ENCODE results near the gene ITM2B. TPM values are rescaled to one million over a fixed set of nuclear protein-coding genes. Genes with fewer than 3 reads are reported as not detected.
A peak's percentile ranks its signal among the peaks of the same experiment; 100 is the strongest.

The ITM2B gene
- total RNA-seq, 1 donor from 2014 or later = 791 TPM

DNA sequence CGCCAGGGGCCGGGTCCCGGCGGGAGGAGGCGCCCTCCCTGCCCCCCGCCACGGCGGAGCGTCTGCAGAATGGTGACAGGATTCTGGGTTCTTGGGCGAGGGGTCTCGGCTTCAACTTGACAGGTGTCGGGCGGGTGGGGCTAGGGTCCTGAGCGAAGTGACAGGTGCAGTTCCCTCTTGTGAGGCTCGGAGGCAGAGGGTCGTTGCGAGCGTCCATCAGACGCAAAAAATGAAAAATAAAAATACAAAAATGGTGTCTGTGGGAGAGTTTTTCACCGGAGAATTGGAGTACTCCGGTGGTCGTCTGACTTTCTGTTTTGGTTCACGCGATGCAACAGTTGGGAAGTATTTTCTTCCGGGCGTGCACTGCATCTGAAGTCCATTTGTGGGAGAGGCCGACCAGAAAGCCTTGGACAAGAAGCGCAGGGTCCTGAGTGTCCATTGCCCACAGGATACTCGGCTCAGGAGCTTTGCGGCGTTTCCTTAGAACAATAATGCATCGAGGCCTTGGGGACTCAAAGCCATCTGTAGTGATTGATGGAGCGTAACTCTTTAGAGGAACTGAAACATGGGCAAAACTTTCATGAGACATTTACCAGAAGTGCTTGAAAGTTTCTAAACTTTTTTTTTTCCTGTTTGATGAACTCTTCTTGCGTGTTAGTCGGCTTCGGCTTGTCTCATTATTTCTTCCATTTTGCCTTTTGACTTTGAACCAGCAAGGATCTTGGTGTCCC, 71.3 kb downstream of the ITM2B start:
- peak; percentile 14 for DNase-seq (ENCODE audit: low spot score)

DNA sequence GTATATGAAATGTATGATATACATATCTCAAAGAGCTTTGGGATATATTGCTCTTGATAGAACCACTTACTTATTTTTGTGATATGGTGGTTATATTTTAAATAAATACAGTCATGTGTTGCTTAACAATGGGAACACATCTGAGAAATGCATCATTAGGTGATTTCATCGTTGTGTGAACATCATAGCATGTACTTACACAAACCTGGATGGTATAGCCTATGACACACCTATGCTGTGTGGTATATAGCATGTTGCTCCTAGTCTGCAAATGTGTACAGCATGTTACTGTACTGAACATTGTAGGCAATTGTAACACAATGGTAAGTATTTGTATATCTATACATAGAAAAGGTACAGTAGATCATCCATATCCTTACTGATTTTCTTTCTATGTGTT, 78.2 kb downstream of the ITM2B start:
- no peak for DNase-seq (ENCODE audit: low spot score)

DNA sequence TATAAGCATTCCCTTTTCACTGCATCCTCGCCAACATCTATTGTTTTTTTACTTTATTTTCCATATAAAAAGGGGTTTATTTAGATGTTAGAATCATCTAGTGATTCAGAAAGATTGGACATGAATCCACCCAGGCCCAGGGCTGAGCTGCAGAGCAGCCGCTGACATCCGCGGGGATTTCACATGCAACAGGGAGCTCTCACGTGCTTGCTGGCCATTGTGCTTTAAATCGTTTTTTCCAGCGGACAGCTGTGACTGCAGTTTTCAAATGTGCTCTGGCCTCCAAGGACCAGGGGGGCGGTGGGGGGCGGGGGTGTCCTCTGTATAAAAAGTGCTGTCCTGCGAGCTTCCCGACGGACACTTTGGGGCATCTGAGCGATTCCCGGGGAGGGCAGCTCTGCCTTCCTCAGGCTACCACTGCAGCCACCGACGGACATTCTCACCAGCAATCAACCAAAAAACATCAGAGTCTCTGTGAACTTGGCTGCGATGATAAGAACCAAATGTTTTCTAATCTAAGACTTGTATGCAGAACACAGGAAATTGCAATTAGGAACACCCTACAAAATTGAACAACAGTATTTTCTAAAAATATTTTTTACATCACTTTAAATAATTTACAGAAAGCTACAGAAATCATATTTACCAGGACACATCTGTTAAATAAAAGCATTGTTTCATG, 83.1 kb downstream of the ITM2B start:
- no peak for DNase-seq (ENCODE audit: low spot score)

DNA sequence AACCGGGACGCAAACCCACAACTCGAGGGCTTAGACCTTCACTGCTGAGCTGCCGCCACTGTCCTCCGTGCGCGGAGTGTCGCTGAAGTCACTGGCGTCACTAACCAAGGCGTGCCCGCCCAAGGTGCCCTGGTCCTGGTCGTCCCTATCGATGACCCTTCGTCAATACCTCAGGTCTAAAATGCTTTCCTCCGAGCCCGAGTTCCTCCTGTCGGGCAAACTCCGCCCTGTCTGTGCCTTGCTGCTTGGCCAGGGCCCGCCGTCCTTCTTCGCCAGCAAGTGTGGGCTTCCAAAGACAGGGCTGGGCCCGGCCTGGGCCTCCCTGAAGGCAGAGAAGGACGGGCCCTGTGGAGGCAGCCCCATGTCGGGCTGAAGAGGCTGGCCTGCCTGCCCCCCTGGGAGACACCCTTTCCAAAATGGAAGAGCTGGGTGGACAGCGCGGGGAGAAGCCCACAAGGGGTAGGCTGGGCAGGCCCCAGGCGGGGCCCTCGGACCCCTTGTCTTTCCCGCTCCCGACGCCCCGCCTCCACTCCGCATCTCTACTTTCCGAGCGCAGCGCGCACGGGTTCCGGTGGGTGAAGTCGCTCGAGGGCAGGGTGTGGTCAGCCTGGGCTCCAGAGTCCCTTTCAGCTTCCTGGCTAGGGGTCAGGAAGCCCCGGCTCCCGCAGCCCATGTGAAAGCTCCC, 84.0 kb downstream of the ITM2B start:
- DNase-seq (ENCODE audit: low spot score) = no peak

DNA sequence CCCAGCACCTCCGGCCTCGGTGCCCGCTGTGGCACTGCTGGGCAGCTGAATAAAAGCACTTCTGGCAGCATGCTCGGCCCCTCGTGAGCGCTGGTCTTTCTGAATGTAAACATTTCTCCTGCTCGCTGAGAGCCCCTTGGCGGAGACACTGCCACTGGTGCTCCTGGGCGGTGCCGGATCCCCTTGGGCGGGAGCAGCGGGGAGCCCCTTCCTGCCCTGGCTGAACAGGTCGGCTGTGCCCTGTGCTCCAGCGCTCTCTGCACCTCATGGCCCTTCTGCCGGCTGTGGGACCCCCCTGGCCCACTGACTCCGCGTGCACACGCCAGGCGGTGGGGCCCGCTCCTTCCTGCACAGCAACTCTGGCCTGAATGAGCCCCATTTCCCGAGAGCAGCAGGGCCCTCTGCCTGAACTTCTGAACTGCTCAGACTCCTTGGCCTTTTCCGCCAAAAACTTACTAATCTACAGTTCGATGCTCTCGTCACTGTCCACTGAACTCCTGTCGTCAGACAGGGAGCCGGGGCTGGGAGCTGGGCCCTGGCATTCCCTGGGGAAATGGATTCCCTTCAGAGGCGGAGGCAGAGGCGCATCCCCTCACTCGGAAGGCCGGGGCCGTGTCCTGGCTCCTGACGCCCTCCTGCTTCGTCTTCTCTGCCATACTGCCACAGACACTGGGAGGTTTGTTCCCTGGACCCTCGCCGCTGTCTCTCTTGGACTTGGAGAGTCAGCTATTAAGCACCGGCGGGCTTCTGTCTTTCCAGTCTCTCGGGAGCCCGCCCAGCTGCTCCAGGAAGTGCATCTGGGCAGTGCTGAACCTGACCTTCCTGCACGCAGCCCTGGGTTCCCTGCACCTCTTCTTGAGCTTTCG, 84.7 kb downstream of the ITM2B start:
- DNase-seq (ENCODE audit: low spot score) = no peak

DNA sequence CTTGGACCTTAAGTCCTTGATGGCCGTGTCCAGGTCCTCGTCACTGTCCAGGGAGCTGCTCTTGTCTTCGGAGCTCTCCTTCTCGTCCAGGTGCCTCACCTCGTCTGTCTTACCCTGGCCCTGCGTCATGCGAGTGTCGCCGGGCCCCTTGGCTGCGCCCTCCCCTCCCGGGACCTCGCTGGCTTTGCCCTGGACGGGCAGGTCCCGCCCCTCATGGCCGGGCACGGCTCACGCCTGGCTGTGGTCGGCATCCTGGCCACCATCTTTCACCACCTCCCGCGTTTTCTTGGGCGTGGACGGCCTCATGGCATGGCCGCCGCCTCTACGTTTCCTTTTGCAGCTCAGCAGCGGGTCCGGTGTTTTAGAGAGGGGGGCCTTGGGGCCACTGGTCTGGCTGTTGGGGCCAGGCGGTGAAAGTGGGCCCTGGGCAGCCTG, 85.4 kb downstream of the ITM2B start:
- no peak for DNase-seq (ENCODE audit: low spot score)

DNA sequence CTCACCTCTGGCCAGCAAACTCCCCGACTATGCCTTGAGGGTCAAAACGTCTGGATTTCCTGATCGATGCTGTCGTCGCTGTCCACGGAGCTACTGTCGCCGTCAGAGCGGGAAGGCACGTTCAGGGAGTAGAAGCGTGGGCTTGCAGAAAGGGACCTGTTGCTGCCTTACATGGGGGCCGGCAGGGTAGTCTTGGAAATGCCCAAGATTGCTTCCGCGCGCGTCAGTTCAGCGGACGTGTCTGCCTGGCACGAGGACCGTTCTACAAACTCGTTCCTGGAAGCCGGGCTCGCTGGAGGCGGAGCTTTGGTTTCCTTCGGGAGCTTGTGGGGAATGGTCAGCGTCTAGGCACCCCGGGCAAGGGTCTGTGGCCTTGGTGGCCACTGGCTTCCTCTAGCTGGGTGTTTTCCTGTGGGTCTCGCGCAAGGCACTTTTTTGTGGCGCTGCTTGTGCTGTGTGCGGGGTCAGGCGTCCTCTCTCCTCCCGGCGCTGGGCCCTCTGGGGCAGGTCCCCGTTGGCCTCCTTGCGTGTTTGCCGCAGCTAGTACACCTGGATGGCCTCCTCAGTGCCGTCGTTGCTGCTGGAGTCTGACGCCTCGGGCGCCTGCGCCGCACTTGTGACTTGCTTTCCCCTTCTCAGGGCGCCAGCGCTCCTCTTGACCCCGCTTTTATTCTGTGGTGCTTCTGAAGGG, 86.0 kb downstream of the ITM2B start:
- peak; percentile 11 for DNase-seq (ENCODE audit: low spot score)

Other genes with a start within 250 kb of the ITM2B start
- gene SUCLA2, start 231.9 kb upstream of the ITM2B start, total RNA-seq = 40.7 TPM
- 14.0 TPM for gene NUDT15, start 195.5 kb upstream of the ITM2B start, total RNA-seq
- gene MED4, start 138.1 kb upstream of the ITM2B start, total RNA-seq = 36.5 TPM
- gene RB1, start 70.5 kb downstream of the ITM2B start, total RNA-seq = 37.8 TPM
- gene LPAR6, start 179.9 kb downstream of the ITM2B start, total RNA-seq = 34.9 TPM

Data from mucosa of gallbladder (tissue), 1 donor.